Thyroid gland (tissue), 4 donors: ENCODE data around the gene SIRT2. TPM values are rescaled to one million over a fixed set of nuclear protein-coding genes. Genes with fewer than 3 reads are reported as not detected.

Source experiments
- DNase-seq, 2 donors: peaks; one replicate each; pipeline ENCODE4 v3.0.0-alpha.2; 2019
- H3K27ac ChIP-seq, 3 donors: fragments of 200-600 bp; sonication (generic); 1 replicate in 2 of 3; 2 replicates in 1 of 3; pipeline ENCODE4 v1.5.1; 2016 to 2019; ENCODE audit warnings: mild to moderate bottlenecking in 1 of 3, moderate library complexity in 1 of 3
- H3K27me3 ChIP-seq: fragments of 200-600 bp; sonication (generic); one replicate; pipeline ENCODE4 v1.5.1; 2019
- H3K36me3 ChIP-seq, 2 donors: fragments of 200-600 bp; sonication (generic); one replicate each; pipeline ENCODE4 v1.5.1; 2016 to 2019
- H3K4me1 ChIP-seq, 2 donors: fragments of 200-600 bp; sonication (generic); one replicate each; pipeline ENCODE4 v1.5.1; 2017 to 2019
- H3K4me3 ChIP-seq, 3 donors: fragments of 200-600 bp; sonication (generic); replicated peaks in 1 of 3; 1 replicate in 2 of 3; 2 replicates in 1 of 3; pipeline ENCODE4 v1.5.1; 2016; ENCODE audit warnings: mild to moderate bottlenecking in 1 of 3
- H3K9me3 ChIP-seq: fragments of 200-600 bp; sonication (generic); one replicate; pipeline ENCODE4 v1.5.1; 2017
- CTCF ChIP-seq, 6 experiments: fragments of 200-600 bp in 3 of 6; fragments of 450-650 bp in 3 of 6; sonication (generic) in 3 of 6; IDR thresholded peaks; one replicate each; pipeline ENCODE4 v1.5.1; 2016 to 2019; ENCODE audit warnings: antibody characterized with exemption in 6 of 6, mild to moderate bottlenecking in 2 of 6, inconsistent platforms in 1 of 6, moderate library complexity in 1 of 6
- POLR2A ChIP-seq, 2 donors: fragments of 450-650 bp; IDR thresholded peaks; one replicate each; pipeline ENCODE4 v1.6.1; 2017; ENCODE audit warnings: antibody characterized with exemption in 2 of 2, mild to moderate bottlenecking in 2 of 2, moderate library complexity in 1 of 2
- WGBS, 2 donors: methylation state at CpG; one replicate each; pipeline ENCODE4 v1.1.5; 2017; 5-methylcytosine and 5-hydroxymethylcytosine counted together
- intact Hi-C: fragments of 100-400 bp; cut with DNase I; formaldehyde crosslinking; loops from one replicate; pipeline ENCODE4 v1.15.1; 2023
- total RNA-seq, 4 donors: library from RNA; depleted of rRNA; stranded (reverse); fragments of >200 nt; gene quantifications; one replicate each; pipeline ENCODE4 v1.2.3, GENCODE V29; 2016

Gene SIRT2
- total RNA-seq, 4 donors from 2014 or later, result 69.6 to 107 (median 90.7) TPM

GRCh38 chr19:38841787-38842438, 57.5 kb downstream of the SIRT2 start:
- intact Hi-C loops, result no loop called here
- no peak overlapping the region for H3K27ac ChIP-seq
- no peak for TF ChIP-seq CTCF (IDR thresholded peaks at IDR 0.05)
- no peak for TF ChIP-seq POLR2A (IDR thresholded peaks at IDR 0.05)
- H3K36me3 ChIP-seq, result peaks cover 100% of the 10 kb centered on the region in 2 donors
- no peak overlapping the region for H3K4me3 ChIP-seq
- WGBS, 2 donors, result 91 to 94% methylated on average over 19 of the region's 19 CpGs
- no peaks in the 10 kb centered on the region for H3K9me3 ChIP-seq
- no peak for DNase-seq
- H3K4me1 ChIP-seq, result peaks cover 0 to 2% of the 10 kb centered on the region in 2 donors
- no peaks in the 10 kb centered on the region for H3K27me3 ChIP-seq

GRCh38 chr19:38841180-38841766, 58.1 kb downstream of the SIRT2 start:
- Histone ChIP-seq H3K27ac (no peak overlapping the region), H3K9me3 (no peaks in the 10 kb centered on the region), H3K4me1 (no peaks in the 10 kb centered on the region), H3K36me3 (peaks cover 99% of the 10 kb centered on the region in 2 donors), H3K27me3 (no peaks in the 10 kb centered on the region), H3K4me3 (no peak overlapping the region)
- DNase-seq, result no peak
- 94 to 95% methylated on average over 12 of the region's 12 CpGs for WGBS, 2 donors
- TF ChIP-seq POLR2A (IDR thresholded peaks at IDR 0.05) (no peak), CTCF (IDR thresholded peaks at IDR 0.05) (no peak)
- intact Hi-C loops, result no loop called here

- no peak overlapping the region for H3K27ac ChIP-seq
- no peaks in the 10 kb centered on the region for H3K9me3 ChIP-seq
- H3K4me1 ChIP-seq, result no peaks in the 10 kb centered on the region
- intact Hi-C loops, result no loop called here
- peaks cover 99% of the 10 kb centered on the region in 2 donors for H3K36me3 ChIP-seq
- WGBS, 2 donors, result 90 to 95% methylated on average over 3 to 5 of the region's 5 CpGs
- no peaks in the 10 kb centered on the region for H3K27me3 ChIP-seq
- TF ChIP-seq POLR2A (IDR thresholded peaks at IDR 0.05) (no peak), CTCF (IDR thresholded peaks at IDR 0.05) (no peak)
- DNase-seq, result no peak
- no peak overlapping the region for H3K4me3 ChIP-seq
Measured at GRCh38 chr19:38840583-38840968, 58.8 kb downstream of the SIRT2 start.

GRCh38 chr19:38839816-38840582, 59.4 kb downstream of the SIRT2 start:
- H3K27ac ChIP-seq, result no peak overlapping the region
- no peak overlapping the region for H3K4me3 ChIP-seq
- no peaks in the 10 kb centered on the region for H3K9me3 ChIP-seq
- no peak for DNase-seq
- no peaks in the 10 kb centered on the region for H3K4me1 ChIP-seq
- peaks cover 94 to 97% of the 10 kb centered on the region in 2 donors for H3K36me3 ChIP-seq
- WGBS, 2 donors, result 91 to 93% methylated on average over 19 to 27 of the region's 28 CpGs
- no peaks in the 10 kb centered on the region for H3K27me3 ChIP-seq
- TF ChIP-seq CTCF (IDR thresholded peaks at IDR 0.05) (no peak), POLR2A (IDR thresholded peaks at IDR 0.05) (no peak)
- intact Hi-C loops, result no loop called here
